Measurements from ENCODE around the gene PALD1.
A peak's percentile ranks its signal among the peaks of the same experiment; 100 is the strongest.

PALD1 gene

DNA sequence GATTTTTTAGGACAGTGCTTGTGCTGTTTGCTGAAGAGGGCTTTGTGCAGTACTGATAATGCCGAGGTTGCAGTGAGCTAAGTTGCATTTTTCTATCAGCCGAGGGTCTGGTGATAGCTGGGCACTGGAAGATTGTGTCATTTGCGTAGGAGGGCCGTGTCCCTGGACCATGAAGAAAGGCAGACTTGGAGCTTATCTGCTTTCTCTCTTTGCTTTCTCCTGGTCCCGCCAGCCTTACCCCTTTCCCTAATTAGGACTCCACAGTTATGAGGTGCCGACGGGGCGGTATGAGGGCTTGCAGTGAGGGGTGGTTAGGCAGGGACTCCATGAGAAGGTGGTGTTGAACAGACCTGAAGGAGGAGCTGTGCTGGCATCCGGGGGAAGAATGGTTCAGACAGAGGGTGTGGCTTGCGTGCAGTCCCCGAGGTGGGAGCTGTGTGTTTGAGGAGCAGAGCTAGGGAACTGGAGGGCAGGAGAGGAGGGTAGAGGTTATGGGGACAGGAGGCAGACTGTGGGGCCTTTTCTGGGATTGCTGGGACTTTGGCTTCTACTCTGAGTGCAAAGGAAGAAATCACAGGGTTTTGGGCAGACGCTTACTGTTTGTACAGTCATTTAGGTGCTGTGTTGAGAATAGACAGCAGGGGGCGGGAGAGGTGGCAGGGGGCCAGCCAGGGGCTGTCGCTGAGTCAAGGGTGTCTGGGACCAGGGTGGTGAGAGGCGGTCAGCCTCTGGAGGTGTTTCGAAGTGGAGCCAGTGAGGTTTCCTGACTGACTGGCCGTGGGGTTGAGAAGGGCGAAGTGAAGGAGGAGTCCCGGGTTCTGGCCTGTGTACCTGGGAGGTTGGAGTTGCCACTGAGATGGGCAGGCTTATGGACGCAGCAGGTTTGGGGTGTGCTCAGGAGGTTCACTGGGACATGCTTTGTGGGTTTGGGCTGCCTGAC, 80.6 kb downstream of the PALD1 start:
- peak; percentile 19 for DNase-seq

DNA sequence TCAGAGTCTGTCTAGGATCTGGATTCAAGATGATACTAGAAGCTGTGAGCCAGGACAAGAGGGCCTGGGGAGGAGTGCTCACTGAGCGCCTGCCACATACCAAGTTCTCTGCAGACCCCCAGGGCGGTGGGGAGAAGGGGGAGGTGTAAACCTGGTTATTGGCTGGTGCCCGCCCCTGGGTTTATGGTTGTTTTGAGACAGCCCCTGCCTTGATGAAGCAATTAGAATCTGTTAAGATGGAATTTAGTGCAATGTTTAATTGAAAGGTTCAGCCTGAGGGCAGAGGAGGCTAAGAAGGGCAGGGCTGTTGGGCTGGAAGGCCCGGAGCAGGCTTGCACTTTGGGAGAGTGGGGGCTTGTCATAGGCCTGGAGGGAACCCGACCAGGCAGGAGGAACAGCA, 81.3 kb downstream of the PALD1 start:
- DNase-seq, result no peak

DNA sequence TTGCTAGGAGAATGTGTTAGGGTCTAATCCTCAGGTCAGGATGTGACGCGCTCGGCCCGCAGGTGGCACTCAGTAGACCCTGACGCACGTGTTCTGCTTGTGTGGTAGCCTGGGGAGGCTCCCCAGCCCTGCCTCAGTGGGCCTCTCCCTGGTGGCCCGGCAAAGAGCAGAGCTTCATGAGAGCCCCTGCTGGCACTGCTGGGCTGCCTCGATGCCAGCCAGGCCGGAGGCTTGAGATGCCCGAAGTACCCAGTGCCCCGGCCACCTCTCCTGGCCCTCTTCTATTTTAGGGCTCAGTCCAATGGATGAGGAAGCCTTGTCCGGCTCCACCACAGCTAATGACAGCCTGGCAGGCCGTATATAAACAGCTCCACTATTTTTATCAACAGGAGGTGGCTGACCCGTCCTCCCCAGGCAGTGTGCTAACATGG, 82.0 kb downstream of the PALD1 start:
- no peak for DNase-seq

DNA sequence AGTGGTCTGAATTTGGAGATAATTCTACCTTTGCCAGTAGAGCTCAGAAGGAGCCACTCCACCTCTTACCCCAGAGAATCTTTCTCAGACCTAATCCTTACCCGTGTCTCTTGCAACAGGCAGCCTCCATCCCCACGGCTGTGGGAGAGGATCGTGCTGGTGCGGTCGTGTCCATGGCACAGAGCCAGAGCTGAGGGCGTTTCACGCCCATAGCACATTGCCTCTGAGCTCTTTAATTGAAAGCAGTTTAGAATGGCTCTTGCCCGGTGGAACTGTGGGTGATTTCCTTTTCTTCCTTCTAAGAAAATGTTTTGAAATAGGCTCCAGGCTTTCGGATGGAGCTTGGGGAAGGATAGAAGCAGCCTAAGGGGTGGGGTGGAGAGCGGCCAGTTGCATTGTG, 82.5 kb downstream of the PALD1 start:
- DNase-seq, result peak; percentile 93

DNA sequence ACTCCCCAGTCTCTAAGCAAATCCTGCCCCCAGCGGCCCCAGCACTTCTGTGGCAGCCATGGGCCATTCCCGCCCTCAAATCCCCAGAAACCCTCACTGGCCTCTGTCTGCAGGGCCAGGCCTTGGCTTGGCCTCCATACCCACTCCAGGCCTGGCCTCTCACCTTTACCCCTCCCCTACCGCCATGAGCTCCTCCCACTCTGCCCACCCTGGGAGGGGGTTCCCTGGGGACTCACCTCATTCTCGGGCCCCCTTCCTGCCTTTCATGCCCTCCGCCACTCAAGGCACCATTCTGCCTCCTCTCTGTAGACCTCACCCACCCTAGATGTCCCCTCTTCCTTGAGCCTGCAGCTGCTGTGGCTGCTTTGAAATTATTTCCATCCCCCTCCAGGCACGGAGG, 83.0 kb downstream of the PALD1 start:
- DNase-seq, result no peak

DNA sequence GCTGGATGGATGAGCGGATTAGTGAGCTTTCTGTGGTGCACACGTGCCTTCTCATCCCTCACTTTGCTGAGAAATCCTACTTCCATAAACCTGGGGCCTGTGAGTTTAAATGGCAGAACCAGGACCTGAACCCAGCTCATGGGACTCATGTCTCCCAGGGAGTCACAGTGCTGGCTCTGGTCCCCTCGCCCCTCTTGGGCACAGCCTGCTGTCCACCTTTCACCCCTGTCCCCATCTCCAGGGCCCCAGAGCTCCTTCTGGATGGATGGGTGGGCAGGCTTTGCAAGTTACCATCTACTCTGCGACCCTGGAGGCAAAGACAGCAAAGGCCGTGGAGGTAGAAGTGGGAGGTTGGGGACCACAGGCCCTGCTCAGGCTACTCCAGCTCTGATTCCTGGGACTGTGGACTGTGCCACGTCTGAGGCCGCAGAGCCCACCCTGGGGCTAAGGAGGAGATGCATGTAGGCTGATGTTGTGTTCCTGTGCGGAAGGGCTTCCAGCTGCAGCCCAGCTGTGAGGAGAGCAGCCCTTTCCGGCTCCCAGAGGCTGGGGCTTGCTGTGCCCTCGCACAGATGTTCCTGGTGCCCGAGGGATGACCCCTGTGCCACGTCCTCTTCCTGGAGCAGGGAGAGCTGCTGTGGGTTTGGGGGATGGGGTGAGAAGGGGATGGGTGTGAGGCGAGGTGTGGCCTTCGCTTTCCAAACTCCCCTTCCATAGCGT, 83.6 kb downstream of the PALD1 start:
- DNase-seq, result peak; percentile 51

DNA sequence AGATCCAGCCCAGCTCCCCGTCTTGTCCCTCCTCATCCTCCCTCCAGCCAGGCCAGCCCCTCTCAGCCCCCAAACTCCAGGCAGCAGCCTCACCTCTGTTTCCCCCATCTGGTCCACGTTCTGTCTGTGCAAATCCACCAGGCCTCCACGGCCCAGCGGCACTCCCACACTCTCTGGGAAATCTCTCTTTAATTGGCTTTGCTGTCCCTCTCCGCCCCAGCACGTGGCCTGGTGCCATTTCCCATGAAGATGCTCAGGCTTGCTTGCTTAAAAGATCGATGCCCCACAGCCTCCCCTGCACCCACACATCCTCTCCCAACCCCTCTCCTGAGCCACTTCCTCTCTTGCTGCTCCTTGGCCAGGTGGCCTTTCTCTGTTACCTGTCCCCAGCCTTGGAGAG, 84.7 kb downstream of the PALD1 start:
- no peak for DNase-seq

DNA sequence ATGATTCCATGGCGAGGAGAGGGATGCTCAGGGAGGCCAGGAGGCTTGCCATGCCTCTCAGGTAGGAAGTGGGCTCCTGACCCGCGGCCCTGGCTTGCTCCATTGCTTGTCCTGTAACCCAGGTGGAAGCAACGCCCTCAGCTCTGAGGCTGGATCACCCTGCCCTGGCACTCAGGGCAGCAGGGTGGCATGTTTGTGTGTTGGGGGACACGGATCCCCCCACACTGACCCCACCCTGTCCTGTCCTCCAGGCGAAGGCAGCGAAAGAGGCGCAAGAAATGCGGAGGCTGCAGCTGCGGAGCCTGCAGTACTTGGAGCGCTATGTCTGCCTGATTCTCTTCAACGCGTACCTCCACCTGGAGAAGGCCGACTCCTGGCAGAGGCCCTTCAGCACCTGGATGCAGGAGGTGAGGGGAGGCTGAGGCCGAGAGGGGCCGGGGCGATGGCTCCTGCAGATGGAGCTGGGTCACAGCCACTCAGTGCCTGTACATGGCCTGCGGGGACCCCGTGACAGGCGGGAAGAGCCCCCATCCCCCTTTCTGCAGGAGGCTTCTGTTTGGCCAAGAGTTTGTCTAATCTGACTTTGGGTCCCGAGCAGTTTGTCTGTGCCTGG, 85.7 kb downstream of the PALD1 start:
- no peak for DNase-seq

DNA sequence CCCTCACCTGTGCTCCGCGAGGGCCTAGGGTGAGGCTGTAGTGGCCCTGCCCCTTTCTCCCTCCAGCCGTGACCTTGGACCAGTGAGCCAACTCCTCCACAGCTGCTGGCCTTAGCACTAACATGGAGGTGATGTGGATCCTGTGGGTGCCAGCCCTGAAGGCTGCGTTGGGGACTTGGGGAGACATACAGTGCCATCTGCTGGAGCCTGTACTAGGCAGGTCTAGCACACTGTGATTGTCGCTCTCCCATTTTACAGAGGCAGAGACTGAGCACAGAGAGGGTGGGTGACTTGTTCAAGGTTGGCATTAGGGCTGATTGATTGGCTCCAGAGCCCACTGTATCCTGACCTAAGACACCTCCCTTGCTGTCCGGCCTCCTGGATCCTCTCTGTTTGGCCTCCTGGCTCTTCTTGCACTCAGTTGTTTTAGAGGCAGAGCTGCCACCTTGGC, 86.4 kb downstream of the PALD1 start:
- DNase-seq, result peak; percentile 19

DNA sequence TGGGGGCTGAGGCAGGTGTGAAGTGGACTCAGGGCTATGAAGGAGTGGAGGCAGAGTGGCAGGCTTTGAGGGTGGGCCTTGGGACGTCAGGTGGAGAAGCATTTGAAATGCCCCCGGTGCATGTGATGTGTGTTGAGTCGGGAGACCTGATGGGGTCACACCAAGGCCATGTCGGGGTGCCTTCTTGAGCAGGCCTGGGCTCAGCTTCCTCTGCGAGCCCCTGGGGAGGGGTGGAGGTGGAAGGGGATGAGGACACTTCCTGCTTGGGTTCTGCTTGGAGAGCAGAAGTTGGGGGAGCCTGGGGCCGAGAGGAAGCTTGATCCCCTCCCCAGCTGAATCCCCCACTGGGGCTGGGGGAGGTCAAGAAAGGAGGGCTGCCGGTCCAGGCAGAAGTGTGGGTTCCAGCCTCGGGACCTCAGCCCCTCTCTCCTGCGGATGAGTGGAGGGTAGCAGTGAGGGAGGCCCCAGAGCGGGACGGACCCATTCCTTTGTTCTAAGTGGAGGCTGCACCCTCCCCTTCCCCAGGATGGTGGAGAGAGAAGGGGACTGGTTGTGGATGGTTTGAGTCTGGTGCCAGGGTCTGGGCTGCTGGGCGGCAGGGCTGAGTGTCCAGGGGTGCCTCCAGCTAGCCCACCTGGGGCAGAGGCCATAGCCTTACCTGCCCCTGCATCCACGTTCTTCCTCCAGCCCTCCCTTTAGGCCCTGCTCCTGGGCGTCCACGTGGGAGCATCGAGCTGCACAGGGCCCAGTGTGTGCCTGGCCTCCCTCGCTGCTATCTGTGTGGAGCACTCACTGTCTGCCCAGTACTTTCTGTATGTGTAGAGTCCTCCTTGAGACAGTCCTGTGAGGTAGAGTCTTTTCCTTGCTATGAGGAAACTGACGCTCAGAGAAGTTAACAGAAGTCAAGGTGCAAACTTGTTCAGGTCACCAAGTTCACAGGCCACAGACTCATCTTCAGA, 87.3 kb downstream of the PALD1 start:
- DNase-seq, result peak; percentile 62

DNA sequence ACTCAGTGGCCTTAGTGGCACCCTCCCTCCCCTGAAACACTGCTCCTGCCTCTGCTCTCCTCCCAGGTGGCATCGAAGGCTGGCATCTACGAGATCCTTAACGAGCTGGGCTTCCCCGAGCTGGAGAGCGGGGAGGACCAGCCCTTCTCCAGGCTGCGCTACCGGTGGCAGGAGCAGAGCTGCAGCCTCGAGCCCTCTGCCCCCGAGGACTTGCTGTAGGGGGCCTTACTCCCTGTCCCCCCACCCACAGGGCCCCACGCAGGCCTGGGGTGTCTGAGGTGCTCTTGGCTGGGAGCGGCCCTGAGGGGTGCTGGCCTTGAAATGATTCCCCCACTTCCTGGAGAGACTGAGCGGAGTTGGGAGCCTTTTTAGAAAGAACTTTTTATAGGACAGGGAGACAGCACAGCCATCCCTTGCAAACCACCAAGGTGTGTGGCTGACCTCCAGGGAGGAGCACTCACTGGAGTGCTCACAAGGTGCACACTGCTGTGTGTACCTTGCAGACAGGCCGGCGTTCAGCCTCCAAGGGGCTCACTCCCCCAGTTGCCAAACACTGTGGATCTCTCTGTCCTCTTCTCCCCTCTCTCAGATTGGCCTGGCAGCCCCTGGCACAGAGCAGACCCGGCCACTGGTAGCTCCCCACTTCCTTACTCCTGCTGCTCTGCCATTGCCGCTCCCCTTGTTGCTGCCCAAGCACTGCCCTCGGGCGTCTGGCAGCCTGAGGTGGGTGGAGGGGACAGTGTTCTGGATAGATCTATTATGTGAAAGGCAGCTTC, 88.1 kb downstream of the PALD1 start:
- no peak for DNase-seq

DNA sequence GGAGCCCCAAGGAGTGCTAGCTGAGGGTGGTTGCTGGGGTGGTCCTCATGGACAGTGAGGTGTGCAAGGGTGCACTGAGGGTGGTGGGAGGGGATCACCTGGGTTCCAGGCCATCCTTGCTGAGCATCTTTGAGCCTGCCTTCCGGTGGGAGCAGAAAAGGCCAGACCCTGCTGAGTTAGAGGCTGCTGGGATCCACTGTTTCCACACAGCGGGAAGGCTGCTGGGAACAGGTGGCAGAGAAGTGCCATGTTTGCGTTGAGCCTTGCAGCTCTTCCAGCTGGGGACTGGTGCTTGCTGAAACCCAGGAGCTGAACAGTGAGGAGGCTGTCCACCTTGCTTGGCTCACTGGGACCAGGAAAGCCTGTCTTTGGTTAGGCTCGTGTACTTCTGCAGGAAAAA, 89.0 kb downstream of the PALD1 start:
- no peak for DNase-seq

DNA sequence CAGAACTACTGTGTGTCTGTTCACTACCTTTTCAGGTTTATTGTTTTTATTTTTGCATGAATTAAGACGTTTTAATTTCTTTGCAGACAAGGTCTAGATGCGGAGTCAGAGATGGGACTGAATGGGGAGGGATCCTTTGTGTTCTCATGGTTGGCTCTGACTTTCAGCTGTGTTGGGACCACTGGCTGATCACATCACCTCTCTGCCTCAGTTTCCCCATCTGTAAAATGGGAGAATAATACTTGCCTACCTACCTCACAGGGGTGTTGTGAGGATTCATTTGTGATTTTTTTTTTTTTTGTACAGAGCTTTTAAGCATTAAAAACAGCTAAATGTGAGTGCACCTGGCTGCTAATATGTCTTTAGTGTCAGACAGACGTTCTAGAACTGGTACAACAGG, 89.5 kb downstream of the PALD1 start:
- no peak for DNase-seq

DNA sequence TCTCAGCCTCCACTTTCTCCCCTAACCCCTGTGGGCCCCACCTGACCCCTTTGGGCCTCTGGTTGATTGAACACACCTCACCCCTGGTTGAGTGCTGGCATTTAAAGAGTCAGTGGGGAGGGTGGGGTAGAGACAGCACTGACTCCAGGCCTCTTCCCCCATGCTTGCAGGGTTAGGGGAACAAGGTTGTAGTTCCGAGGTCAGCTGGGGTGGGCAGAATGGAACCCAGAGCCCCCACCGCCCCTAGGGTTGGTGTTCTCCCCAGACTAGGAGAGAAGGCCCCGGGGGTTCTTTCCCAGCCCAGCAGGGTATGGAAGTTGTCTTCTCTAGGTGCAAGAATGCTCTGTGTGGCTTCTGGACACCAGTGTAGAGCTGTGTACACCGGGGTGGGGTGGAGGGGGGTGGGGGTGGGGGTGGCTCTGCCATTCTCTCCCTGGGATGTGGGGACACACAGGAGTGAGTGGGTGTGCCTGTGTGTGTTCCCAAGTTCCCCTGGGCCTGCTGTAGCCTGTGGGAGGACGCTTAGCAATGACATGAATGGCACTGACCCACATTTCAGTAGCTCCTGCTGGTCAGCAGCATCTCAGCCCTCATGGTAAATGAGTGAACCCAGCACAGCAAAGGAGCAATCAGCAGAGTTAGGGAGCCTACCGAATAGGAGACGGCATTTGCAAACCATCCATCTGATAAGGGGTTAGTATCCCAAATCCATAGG, 90.4 kb downstream of the PALD1 start:
- no peak for DNase-seq

DNA sequence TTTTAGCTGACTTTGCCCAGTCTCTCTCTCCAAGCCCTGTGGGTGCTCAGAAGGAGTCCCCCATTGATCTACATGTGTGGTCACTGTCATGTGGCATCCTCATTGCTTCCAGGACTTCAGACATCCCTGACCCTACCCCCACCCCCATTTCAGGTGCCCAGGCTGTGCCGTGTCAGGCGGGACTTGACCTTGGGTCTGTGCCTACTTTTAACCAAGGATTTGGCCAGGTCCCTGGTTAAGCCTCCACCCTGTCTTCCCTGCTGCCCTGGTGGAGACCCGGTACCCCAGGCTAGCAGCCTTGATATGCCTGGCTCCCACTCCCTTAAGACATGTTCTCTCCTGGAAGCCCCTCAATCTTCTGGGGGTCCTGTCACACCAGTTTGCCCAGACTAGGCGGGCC, 92.7 kb downstream of the PALD1 start:
- DNase-seq, result no peak

DNA sequence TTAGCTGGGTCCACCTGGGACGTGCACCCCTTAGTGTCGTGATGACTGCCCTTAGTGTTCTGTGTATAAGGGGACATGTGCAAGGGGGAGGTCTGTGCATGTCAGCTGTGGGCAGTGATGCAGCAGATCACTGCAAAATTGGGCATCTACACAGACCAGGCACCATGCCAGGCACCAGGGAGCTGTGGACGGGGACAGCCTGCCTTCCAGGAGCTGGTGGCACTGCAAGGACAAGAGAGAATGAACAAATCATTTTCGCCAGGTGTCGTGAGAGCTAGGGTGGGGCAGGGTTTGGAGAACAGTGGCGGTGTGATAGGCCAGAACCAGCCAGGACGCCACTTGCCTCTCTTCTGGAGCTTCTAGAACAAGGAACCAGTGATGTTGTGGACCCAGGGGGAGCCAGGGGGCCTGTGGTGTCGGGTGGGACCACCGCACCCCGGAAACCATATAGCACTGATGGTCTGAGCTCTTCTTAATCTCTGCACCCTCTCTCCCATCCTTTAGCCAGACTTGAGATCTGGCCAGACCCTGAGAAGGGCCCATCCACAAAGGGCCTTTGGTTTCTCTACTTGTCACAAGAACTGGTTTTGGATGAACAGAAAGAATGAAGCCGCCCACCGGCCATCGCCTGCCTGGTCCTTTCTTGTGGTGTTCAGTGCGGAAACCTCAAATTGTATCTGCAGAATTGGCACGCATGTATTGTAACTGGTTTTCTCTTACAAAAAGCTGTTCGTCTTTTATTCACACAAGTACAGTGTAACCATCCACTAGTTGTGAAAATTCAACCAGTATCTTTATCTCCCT, 93.3 kb downstream of the PALD1 start:
- DNase-seq, result no peak

DNA sequence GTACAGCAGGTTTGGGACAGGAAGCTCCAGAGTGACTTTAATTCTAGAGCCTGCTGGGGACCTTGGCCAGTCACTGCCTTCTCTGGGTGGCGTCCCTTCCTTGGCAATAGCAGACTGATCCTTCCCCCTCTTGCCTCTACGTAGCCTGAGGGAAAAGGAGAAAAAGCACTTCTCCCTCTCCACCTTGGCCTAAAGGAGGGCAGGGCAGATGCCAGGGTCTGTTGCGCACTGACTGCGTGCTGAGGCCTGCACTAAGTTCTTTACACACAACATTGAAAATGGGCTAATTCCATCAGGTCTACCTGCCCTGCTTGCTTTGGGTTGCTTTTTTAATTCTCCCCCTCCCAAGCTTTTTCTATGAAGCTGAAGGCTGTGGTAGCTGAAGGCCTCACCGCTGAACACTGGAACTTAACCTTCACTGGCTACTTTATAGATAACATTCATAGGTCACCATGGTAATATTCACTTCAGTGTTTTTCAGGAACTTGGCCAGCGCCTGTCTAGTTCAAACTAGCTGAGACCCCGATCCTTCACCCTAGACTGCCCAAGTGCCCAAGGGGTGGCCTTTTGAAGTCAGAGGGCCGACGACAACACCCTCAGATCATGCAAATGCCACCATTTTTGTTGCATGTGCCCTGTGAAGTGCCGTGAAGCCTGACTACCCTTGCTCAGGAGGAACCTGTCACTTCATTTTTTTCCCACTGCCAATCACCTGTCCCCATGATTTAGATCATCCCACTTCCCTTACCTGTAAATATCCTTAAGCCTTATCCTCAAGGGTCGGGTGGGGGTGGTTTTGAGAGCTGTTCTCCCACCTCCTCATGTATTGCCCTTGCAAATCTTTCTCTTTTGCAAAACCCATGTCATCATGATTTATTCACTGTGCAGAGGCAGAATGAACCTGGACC, 95.3 kb downstream of the PALD1 start:
- no peak for DNase-seq

DNA sequence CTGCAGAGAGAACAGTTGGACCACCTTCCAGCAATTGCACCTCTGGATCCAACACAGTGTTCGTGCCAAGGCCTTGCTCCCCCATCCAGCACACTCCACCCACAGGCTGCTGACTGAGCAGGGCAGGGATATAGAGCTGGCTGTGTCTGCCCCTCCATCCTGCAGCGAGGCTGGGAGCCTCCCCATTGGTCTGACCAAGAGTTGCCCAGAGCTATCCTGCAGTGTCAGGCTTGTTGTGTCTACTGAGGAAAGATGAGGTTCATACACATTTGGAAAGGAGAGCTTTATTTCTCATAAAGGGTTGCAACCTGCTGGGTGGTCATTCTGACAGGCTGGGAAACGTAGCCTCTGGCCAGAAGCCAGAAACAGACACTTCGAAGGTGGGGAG, 96.9 kb downstream of the PALD1 start:
- DNase-seq, result no peak

Measured in MV-4-11 (cell line).